ENCODE results near the gene ABCD3.

- TF ChIP-seq POLR2A (IDR thresholded peaks at IDR 0.05) (no peak), CTCF (IDR thresholded peaks at IDR 0.05) (no peak)
Observed at GRCh38 chr1:94395231-94395630, 23.0 kb upstream of the ABCD3 start.

Data from heart left ventricle (tissue), 13 donors.